Thoracic aorta (tissue), 2 donors: ENCODE measurements around the gene MAST2. TPM values are rescaled to one million over a fixed set of nuclear protein-coding genes. Genes with fewer than 3 reads are reported as not detected.

Source experiments
- ATAC-seq: fragments of 150-250 bp; one replicate; pipeline ENCODE4 v1.8.0; 2017; ENCODE audit warnings: low read depth; ENCODE audit not compliant: insufficient number of reproducible peaks, low FRiP score
- DNase-seq: peaks from one replicate; pipeline ENCODE4 v3.0.0-alpha.2; 2020; ENCODE audit warnings: low spot score
- H3K27ac ChIP-seq, 2 donors: fragments of 200-600 bp; sonication (generic); 1 replicate in 1 of 2; 2 replicates in 1 of 2; pipeline ENCODE4 v1.5.1; 2016; ENCODE audit warnings: mild to moderate bottlenecking in 2 of 2, moderate library complexity in 2 of 2
- H3K27me3 ChIP-seq: fragments of 200-600 bp; sonication (generic); replicated peaks from 2 replicates; pipeline ENCODE4 v1.6.0; 2016; ENCODE audit warnings: mild to moderate bottlenecking; ENCODE audit not compliant: insufficient read depth
- H3K36me3 ChIP-seq: fragments of 200-600 bp; sonication (generic); one replicate; pipeline ENCODE4 v1.5.1; 2016
- H3K4me1 ChIP-seq, 2 donors: fragments of 200-600 bp; sonication (generic); 1 replicate in 1 of 2; 2 replicates in 1 of 2; pipeline versions ENCODE4 v1.5.1 to v1.6.0; 2016; ENCODE audit warnings: low read depth in 2 of 2, mild to moderate bottlenecking in 1 of 2; ENCODE audit not compliant: control insufficient read depth in 1 of 2
- H3K4me3 ChIP-seq: fragments of 200-600 bp; sonication (generic); 2 replicates; pipeline ENCODE4 v1.5.1; 2016; ENCODE audit warnings: mild to moderate bottlenecking
- H3K9me3 ChIP-seq: fragments of 200-600 bp; sonication (generic); 2 replicates; pipeline ENCODE4 v1.5.1; 2016
- total RNA-seq, 2 donors: library from RNA; depleted of rRNA; stranded (reverse); fragments of >200 nt; gene quantifications; one replicate each; pipeline versions ENCODE4 v1.1.0 to v1.2.3, GENCODE V29; 2016
- TF ChIP-seq, protein P1 (sequence below): fragments of 200-600 bp; sonication (generic); IDR thresholded peaks from one replicate; pipeline ENCODE4 v1.5.1; 2019; ENCODE audit warnings: antibody characterized with exemption

MAST2 gene
- total RNA-seq, 2 donors from 2014 or later: 33.6 to 61.2 TPM

GRCh38 chr1:45809761-45810160, 6.3 kb downstream of the MAST2 start:
- Histone ChIP-seq H3K27ac (no peak overlapping the region), H3K9me3 (no peaks in the 10 kb centered on the region), H3K36me3 (peaks cover 7% of the 10 kb centered on the region), H3K4me3 (no peak overlapping the region), H3K4me1 (peaks cover 0 to 5% of the 10 kb centered on the region in 2 donors), H3K27me3 (no peaks in the 10 kb centered on the region)
- TF ChIP-seq, protein P1, sequence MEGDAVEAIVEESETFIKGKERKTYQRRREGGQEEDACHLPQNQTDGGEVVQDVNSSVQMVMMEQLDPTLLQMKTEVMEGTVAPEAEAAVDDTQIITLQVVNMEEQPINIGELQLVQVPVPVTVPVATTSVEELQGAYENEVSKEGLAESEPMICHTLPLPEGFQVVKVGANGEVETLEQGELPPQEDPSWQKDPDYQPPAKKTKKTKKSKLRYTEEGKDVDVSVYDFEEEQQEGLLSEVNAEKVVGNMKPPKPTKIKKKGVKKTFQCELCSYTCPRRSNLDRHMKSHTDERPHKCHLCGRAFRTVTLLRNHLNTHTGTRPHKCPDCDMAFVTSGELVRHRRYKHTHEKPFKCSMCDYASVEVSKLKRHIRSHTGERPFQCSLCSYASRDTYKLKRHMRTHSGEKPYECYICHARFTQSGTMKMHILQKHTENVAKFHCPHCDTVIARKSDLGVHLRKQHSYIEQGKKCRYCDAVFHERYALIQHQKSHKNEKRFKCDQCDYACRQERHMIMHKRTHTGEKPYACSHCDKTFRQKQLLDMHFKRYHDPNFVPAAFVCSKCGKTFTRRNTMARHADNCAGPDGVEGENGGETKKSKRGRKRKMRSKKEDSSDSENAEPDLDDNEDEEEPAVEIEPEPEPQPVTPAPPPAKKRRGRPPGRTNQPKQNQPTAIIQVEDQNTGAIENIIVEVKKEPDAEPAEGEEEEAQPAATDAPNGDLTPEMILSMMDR: no peak
- DNase-seq (no peak), ATAC-seq (no peak)

- Histone ChIP-seq H3K27me3 (no peaks in the 10 kb centered on the region), H3K9me3 (peaks cover 4% of the 10 kb centered on the region), H3K4me3 (no peak overlapping the region), H3K36me3 (peaks cover 3% of the 10 kb centered on the region), H3K4me1 (no peaks in the 10 kb centered on the region), H3K27ac (no peak overlapping the region)
- DNase-seq: no peak
- TF ChIP-seq, protein P1: no peak
- no peak for ATAC-seq
Measured at GRCh38 chr1:45814776-45815175, 11.4 kb downstream of the MAST2 start.

DNA sequence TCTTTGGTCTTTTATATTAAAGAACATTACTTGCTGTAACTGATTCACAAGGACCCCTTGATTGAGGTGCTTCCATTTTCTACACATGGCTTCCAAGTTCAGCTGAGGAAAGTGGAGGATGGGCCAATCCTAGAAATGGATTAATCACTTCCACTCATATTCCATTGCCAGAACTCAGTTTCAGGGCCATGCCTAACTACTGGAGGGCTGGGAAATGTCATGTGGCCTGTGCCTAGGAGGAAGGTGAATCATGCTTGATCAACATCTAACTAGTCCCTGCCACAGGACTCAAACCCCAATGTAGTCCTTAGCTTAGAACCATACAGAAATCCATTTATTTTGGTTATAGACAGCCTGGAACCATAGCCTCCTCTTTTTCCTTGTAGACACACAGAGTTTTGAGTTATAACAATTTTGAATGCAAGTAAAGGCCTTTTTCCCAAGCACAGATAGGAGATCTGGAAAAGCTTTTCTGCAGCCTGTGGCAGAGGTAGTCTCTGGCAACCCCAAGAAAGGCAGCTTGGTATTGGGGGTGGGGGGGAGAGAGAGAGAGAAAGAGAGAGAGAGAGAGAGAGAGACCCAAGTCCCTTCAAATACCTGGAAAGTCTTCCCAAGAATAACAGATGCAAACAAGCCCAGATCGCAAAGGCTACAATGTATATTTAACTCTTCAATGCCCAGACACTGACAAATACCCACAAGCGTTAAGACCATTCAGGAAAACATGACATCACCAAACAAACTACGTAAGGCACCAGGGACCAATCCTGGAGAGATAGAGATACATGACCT, 12.5 kb downstream of the MAST2 start:
- H3K4me1 ChIP-seq: no peaks in the 10 kb centered on the region
- TF ChIP-seq, protein P1: no peak

GRCh38 chr1:45820173-45820572, 16.8 kb downstream of the MAST2 start:
- H3K27me3 ChIP-seq: no peaks in the 10 kb centered on the region

More for the DNA sequence above, 12.5 kb downstream of the MAST2 start:
- DNase-seq (no peak), ATAC-seq (no peak)
- H3K4me3 ChIP-seq: no peak overlapping the region
- no peak overlapping the region for H3K27ac ChIP-seq
- peaks cover 4% of the 10 kb centered on the region for H3K9me3 ChIP-seq
- peaks cover 3% of the 10 kb centered on the region for H3K36me3 ChIP-seq
- no peaks in the 10 kb centered on the region for H3K27me3 ChIP-seq

DNA sequence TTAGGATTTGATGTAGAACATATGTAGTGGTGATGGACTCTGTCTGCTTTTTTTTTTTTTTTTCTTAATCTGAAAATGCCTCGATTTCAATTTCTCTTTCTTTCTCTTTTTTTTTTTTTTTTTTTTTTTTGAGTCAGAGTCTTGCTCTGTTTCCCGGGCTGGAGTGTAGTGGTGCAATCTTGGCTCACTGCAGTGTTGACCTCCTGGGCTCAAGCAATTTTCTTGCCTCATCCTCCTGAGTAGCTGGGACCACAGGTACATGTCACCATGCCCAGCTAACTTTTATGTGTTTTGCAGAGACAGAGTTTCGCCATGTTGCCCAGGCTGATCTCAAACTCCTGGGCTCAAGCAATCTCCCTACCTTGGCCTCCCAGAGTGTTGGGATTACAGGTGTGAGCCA, 17.4 kb downstream of the MAST2 start:
- Histone ChIP-seq H3K4me3 (no peak overlapping the region), H3K4me1 (no peaks in the 10 kb centered on the region), H3K9me3 (peaks cover 4% of the 10 kb centered on the region), H3K27me3 (no peaks in the 10 kb centered on the region), H3K27ac (no peak overlapping the region), H3K36me3 (peaks cover 6% of the 10 kb centered on the region)
- ATAC-seq (no peak), DNase-seq (no peak)
- TF ChIP-seq, protein P1: no peak

More at GRCh38 chr1:45820173-45820572, 16.8 kb downstream of the MAST2 start:
- H3K36me3 ChIP-seq: peaks cover 5% of the 10 kb centered on the region
- no peak overlapping the region for H3K4me3 ChIP-seq
- ATAC-seq (no peak), DNase-seq (no peak)
- no peak overlapping the region for H3K27ac ChIP-seq
- H3K4me1 ChIP-seq: no peaks in the 10 kb centered on the region
- peaks cover 4% of the 10 kb centered on the region for H3K9me3 ChIP-seq
- TF ChIP-seq, protein P1: no peak
